Liver (tissue), 9 donors: ENCODE data around the gene ELOVL4. TPM values are rescaled to one million over a fixed set of nuclear protein-coding genes. Genes with fewer than 3 reads are reported as not detected.

Experiments used
- DNase-seq: peaks from one replicate; pipeline ENCODE4 v3.0.0-alpha.2; 2017; ENCODE audit warnings: low spot score
- H3K27ac ChIP-seq, 2 donors: one replicate each; pipeline ENCODE4 v1.7.0; 2013; ENCODE audit warnings: inconsistent platforms in 2 of 2, low read length in 2 of 2, control low read depth in 1 of 2, low read depth in 1 of 2, mild to moderate bottlenecking in 1 of 2
- H3K27me3 ChIP-seq, 4 donors: one replicate each; pipeline versions ENCODE4 v1.6.1 to v1.7.0; 2013; ENCODE audit warnings: low read length in 3 of 4, inconsistent platforms in 1 of 4, mild to moderate bottlenecking in 1 of 4, moderate library complexity in 1 of 4; ENCODE audit not compliant: control insufficient read depth in 4 of 4, insufficient read depth in 4 of 4
- H3K36me3 ChIP-seq, 4 donors: one replicate each; pipeline versions ENCODE4 v1.6.1 to v1.7.0; 2013; ENCODE audit warnings: low read length in 3 of 4, mild to moderate bottlenecking in 3 of 4, low read depth in 1 of 4, moderate library complexity in 1 of 4; ENCODE audit not compliant: control insufficient read depth in 4 of 4, insufficient read depth in 3 of 4
- H3K4me1 ChIP-seq, 4 donors: one replicate each; pipeline versions ENCODE4 v1.6.1 to v1.7.0; 2013; ENCODE audit warnings: low read length in 3 of 4, mild to moderate bottlenecking in 3 of 4, moderate library complexity in 1 of 4; ENCODE audit not compliant: control insufficient read depth in 4 of 4, insufficient read depth in 4 of 4
- H3K4me3 ChIP-seq, 3 donors: one replicate each; pipeline versions ENCODE4 v1.6.1 to v1.7.0; 2013; ENCODE audit warnings: low read length in 3 of 3, control low read depth in 1 of 3, low read depth in 1 of 3, mild to moderate bottlenecking in 1 of 3
- H3K9ac ChIP-seq, 2 donors: one replicate each; pipeline ENCODE4 v1.7.0; 2013; ENCODE audit warnings: low read length in 2 of 2, mild to moderate bottlenecking in 2 of 2, moderate library complexity in 2 of 2, control low read depth in 1 of 2, low read depth in 1 of 2
- H3K9me3 ChIP-seq, 4 donors: one replicate each; pipeline versions ENCODE4 v1.6.1 to v1.7.0; 2013; ENCODE audit warnings: low read length in 3 of 4; ENCODE audit not compliant: control insufficient read depth in 4 of 4
- CTCF ChIP-seq: fragments of 150-350 bp; IDR thresholded peaks from 2 replicates; pipeline ENCODE4 v1.5.1; 2017; ENCODE audit warnings: improper control_type of control experiment, low read depth, low read length; ENCODE audit not compliant: missing input control
- EGR1 ChIP-seq, 2 donors: IDR thresholded peaks; 2 replicates each; pipeline ENCODE4 v1.6.1; 2016 to 2018; ENCODE audit warnings: antibody characterized with exemption in 2 of 2, low read depth in 2 of 2
- FOXA1 ChIP-seq: IDR thresholded peaks from 2 replicates; pipeline ENCODE4 v1.6.1; 2016; ENCODE audit warnings: antibody characterized with exemption
- FOXA2 ChIP-seq: IDR thresholded peaks from 2 replicates; pipeline ENCODE4 v1.6.1; 2016; ENCODE audit warnings: antibody characterized with exemption
- GABPA ChIP-seq, 2 donors: IDR thresholded peaks in 1 of 2; conservative IDR thresholded peaks in 1 of 2; 2 replicates each; pipeline ENCODE4 v1.6.1; 2016; ENCODE audit warnings: antibody characterized with exemption in 2 of 2, mild to moderate bottlenecking in 1 of 2, moderate library complexity in 1 of 2
- HNF4A ChIP-seq, 2 donors: conservative IDR thresholded peaks; 2 replicates each; pipeline ENCODE4 v1.6.1; 2016; ENCODE audit warnings: antibody characterized with exemption in 2 of 2, mild to moderate bottlenecking in 2 of 2
- HNF4G ChIP-seq: IDR thresholded peaks from 2 replicates; pipeline ENCODE4 v1.6.1; 2016; ENCODE audit warnings: antibody characterized with exemption
- JUND ChIP-seq, 2 donors: IDR thresholded peaks; 2 replicates each; pipeline ENCODE4 v1.6.1; 2016; ENCODE audit warnings: antibody characterized with exemption in 2 of 2
- MAX ChIP-seq: IDR thresholded peaks from 2 replicates; pipeline ENCODE4 v1.6.1; 2016; ENCODE audit warnings: antibody characterized with exemption
- NR2F2 ChIP-seq: IDR thresholded peaks from 2 replicates; pipeline ENCODE4 v1.6.1; 2016; ENCODE audit warnings: antibody characterized with exemption
- RAD21 ChIP-seq, 2 donors: IDR thresholded peaks; 2 replicates each; pipeline ENCODE4 v1.6.1; 2016; ENCODE audit warnings: antibody characterized with exemption in 2 of 2, mild to moderate bottlenecking in 2 of 2
- REST ChIP-seq: IDR thresholded peaks from 2 replicates; pipeline ENCODE4 v1.6.1; 2016; ENCODE audit warnings: antibody characterized with exemption, mild to moderate bottlenecking
- SP1 ChIP-seq: IDR thresholded peaks from 2 replicates; pipeline ENCODE4 v1.6.1; 2018; ENCODE audit warnings: antibody characterized with exemption, mild to moderate bottlenecking
- TAF1 ChIP-seq: conservative IDR thresholded peaks from 2 replicates; pipeline ENCODE4 v1.6.1; 2016; ENCODE audit warnings: antibody characterized with exemption, mild to moderate bottlenecking
- YY1 ChIP-seq: IDR thresholded peaks from 2 replicates; pipeline ENCODE4 v1.6.1; 2016; ENCODE audit warnings: antibody characterized with exemption, mild to moderate bottlenecking
- ZBTB33 ChIP-seq: IDR thresholded peaks from 2 replicates; pipeline ENCODE4 v1.6.1; 2016; ENCODE audit warnings: antibody characterized with exemption
- WGBS: extraction: QIAGEN DNeasy Blood & Tissue Kit; methylation state at CpG from one replicate; pipeline ENCODE4 v1.1.7; 2013; 5-methylcytosine and 5-hydroxymethylcytosine counted together
- polyA plus RNA-seq, 2 donors: library from polyadenylated mRNA; stranded (reverse) in 1 of 2; unstranded in 1 of 2; fragments of 200-250 nt in 1 of 2; fragments of >200 nt in 1 of 2; fragmentation: Nextera tagmentation in 1 of 2; extraction: Ambion mirVana in 1 of 2; gene quantifications; one replicate each; pipeline versions ENCODE4 v1.2.1 to v1.2.3, GENCODE V29; 2013 to 2015
- total RNA-seq, 2 donors: library from RNA; depleted of rRNA; stranded (reverse); fragments of >200 nt; gene quantifications; one replicate each; pipeline ENCODE4 v1.2.3, GENCODE V29; 2014
- donor health status: healthy.
- donor health status: healthy.
- donor health status: healthy.
- donor health status: healthy.
- donor health status: healthy.

ELOVL4 gene
- total and polyA plus RNA-seq, 4 donors = 0.07 to 2.1 (median 0.09) TPM; not detected in 1

DNA sequence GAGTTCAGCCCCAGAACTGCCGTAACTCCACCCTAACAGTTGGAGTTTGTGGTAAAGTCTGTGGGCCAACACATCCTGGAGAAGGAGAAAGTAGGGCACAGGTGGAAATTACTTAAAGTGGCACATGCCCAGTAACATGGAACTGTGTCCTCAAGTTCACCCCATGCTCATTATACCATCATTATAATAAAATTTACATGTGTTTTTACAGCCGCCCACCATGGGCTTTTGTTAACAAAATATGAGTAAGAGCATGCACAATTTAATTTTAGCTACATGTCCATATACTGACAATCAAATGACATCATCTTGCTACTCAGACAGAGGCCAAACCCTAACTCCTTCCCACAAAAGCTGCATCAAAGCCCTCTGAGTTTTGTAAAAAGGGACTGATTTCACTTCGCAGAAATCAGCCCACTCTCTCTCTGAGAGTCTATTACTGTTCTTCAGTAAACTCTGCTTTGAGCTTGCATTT is 17.3 kb upstream of the ELOVL4 start:
- H3K4me1 ChIP-seq = no peaks in the 10 kb centered on the region
- H3K27ac ChIP-seq = no peak overlapping the region
- H3K9me3 ChIP-seq = peaks cover 0 to under 1% (median 0%) of the 10 kb centered on the region in 4 donors
- WGBS = 87% methylated on average over 3 of the region's 3 CpGs
- no peaks in the 10 kb centered on the region for H3K36me3 ChIP-seq
- no peak overlapping the region for H3K4me3 ChIP-seq
- no peak for DNase-seq
- H3K27me3 ChIP-seq = no peaks in the 10 kb centered on the region
- TF ChIP-seq RAD21 (IDR thresholded peaks at IDR 0.05) (no peak), FOXA1 (no peak), SP1 (no peak), HNF4A (conservative IDR thresholded peaks at IDR 0.05) (no peak), NR2F2 (no peak), HNF4G (no peak), ZBTB33 (no peak), CTCF (no peak), TAF1 (no peak), EGR1 (IDR thresholded peaks at IDR 0.05; ENCODE audit: low read depth in 2 of 2) (no peak), MAX (no peak), JUND (IDR thresholded peaks at IDR 0.05) (no peak), REST (no peak), GABPA (IDR thresholded peaks at IDR 0.05 in 1 of 2, conservative IDR thresholded peaks at IDR 0.05 in 1 of 2) (no peak), YY1 (no peak), FOXA2 (no peak)
- no peak overlapping the region for H3K9ac ChIP-seq

DNA sequence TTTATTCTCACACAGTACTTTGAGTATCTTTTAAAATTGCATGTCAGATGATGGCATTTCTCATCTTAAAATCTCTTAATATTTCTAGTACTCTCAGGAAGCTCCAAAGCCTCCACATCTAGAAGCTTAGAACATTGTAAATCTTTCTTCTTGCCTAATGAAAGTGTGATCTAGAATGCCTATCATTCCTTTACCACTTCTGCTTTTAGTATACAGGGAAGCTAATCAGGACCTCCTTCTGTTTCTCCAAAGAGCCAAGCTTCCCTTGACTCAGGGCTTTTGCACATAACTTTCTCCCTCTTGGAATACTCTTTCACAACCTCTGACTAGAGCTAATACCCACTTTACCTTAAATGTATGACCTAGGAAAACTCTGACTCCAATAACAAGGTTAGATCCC is 7.5 kb upstream of the ELOVL4 start:
- no peaks in the 10 kb centered on the region for H3K36me3 ChIP-seq
- no peaks in the 10 kb centered on the region for H3K4me1 ChIP-seq
- H3K27ac ChIP-seq = no peak overlapping the region
- no peaks in the 10 kb centered on the region for H3K27me3 ChIP-seq
- no peak for DNase-seq
- TF ChIP-seq SP1 = no peak
- no peak for TF ChIP-seq EGR1 (IDR thresholded peaks at IDR 0.05; ENCODE audit: low read depth in 2 of 2)
- no peak for TF ChIP-seq JUND (IDR thresholded peaks at IDR 0.05)
- no peak overlapping the region for H3K4me3 ChIP-seq
- no peak overlapping the region for H3K9ac ChIP-seq
- no peaks in the 10 kb centered on the region for H3K9me3 ChIP-seq
